ENCODE measurements around the gene ZNF91.

GRCh38 chr19:23440207-23440606 lies 44.9 kb upstream of the ZNF91 start:
- TF ChIP-seq CTCF (IDR thresholded peaks at IDR 0.05 in 2 of 3, conservative IDR thresholded peaks at IDR 0.05 in 1 of 3; ENCODE audit: insufficient read depth in 2 of 3, low read depth in 1 of 3, low read length in 3 of 3) (peak; percentile 2 to 27 (median 23); a peak in 2 of 6 replicates), ZNF232 (CRISPR knock-in tag; IDR thresholded peaks at IDR 0.05) (no peak), SP1 (CRISPR knock-in tag; IDR thresholded peaks at IDR 0.05) (no peak), GABPB2 (CRISPR knock-in tag; conservative IDR thresholded peaks at IDR 0.05) (no peak), EGR1 (conservative IDR thresholded peaks at IDR 0.05) (no peak), NBN (IDR thresholded peaks at IDR 0.05; ENCODE audit: low read depth) (no peak), THRA (IDR thresholded peaks at IDR 0.05) (no peak), FOXK1 (CRISPR knock-in tag; IDR thresholded peaks at IDR 0.05; ENCODE audit: borderline replicate concordance) (no peak)
- TF ChIP-seq, protein P1, sequence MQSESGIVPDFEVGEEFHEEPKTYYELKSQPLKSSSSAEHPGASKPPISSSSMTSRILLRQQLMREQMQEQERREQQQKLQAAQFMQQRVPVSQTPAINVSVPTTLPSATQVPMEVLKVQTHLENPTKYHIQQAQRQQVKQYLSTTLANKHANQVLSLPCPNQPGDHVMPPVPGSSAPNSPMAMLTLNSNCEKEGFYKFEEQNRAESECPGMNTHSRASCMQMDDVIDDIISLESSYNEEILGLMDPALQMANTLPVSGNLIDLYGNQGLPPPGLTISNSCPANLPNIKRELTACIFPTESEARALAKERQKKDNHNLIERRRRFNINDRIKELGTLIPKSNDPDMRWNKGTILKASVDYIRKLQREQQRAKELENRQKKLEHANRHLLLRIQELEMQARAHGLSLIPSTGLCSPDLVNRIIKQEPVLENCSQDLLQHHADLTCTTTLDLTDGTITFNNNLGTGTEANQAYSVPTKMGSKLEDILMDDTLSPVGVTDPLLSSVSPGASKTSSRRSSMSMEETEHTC (IDR thresholded peaks at IDR 0.05): no peak
- TF ChIP-seq, protein P2, sequence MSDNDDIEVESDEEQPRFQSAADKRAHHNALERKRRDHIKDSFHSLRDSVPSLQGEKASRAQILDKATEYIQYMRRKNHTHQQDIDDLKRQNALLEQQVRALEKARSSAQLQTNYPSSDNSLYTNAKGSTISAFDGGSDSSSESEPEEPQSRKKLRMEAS (CRISPR knock-in tag; IDR thresholded peaks at IDR 0.05): no peak
- TF ChIP-seq, protein P3, sequence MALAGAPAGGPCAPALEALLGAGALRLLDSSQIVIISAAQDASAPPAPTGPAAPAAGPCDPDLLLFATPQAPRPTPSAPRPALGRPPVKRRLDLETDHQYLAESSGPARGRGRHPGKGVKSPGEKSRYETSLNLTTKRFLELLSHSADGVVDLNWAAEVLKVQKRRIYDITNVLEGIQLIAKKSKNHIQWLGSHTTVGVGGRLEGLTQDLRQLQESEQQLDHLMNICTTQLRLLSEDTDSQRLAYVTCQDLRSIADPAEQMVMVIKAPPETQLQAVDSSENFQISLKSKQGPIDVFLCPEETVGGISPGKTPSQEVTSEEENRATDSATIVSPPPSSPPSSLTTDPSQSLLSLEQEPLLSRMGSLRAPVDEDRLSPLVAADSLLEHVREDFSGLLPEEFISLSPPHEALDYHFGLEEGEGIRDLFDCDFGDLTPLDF (CRISPR knock-in tag; IDR thresholded peaks at IDR 0.05): no peak
- TF ChIP-seq, protein P4, sequence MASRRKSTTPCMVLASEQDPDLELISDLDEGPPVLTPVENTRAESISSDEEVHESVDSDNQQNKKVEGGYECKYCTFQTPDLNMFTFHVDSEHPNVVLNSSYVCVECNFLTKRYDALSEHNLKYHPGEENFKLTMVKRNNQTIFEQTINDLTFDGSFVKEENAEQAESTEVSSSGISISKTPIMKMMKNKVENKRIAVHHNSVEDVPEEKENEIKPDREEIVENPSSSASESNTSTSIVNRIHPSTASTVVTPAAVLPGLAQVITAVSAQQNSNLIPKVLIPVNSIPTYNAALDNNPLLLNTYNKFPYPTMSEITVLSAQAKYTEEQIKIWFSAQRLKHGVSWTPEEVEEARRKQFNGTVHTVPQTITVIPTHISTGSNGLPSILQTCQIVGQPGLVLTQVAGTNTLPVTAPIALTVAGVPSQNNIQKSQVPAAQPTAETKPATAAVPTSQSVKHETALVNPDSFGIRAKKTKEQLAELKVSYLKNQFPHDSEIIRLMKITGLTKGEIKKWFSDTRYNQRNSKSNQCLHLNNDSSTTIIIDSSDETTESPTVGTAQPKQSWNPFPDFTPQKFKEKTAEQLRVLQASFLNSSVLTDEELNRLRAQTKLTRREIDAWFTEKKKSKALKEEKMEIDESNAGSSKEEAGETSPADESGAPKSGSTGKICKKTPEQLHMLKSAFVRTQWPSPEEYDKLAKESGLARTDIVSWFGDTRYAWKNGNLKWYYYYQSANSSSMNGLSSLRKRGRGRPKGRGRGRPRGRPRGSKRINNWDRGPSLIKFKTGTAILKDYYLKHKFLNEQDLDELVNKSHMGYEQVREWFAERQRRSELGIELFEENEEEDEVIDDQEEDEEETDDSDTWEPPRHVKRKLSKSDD (conservative IDR thresholded peaks at IDR 0.05; ENCODE audit: low read length): no peak

Measured in K562 (cell line).